MCF 10A (cell line): Measurements from ENCODE around the gene GVQW3. TPM values are rescaled to one million over a fixed set of nuclear protein-coding genes. Genes with fewer than 3 reads are reported as not detected.

Experiments used
- BruUV-seq: library from RNA; stranded (reverse); fragments of 400-500 nt; replicated peaks from 2 replicates; lab custom pipeline; 2021; lab: Mats Ljungman, UMichigan
- CTCF ChIA-PET: fragments of 300-600 bp; sonication (Branson Sonifier 250); formaldehyde crosslinking; extraction: SDS; loops from one replicate; lab custom pipeline; 2021; ENCODE audit warnings: antibody characterized with exemption, inconsistent platforms; lab: Yijun Ruan, JAX
- POLR2A ChIA-PET: fragments of 300-600, 350-650 bp; sonication (Branson Sonifier 250); formaldehyde crosslinking; extraction: SDS; loops from one replicate; lab custom pipeline; 2020; ENCODE audit warnings: antibody characterized with exemption, inconsistent platforms; lab: Yijun Ruan, JAX
- DNase-seq: peaks from one replicate; pipeline ENCODE4 v3.0.0-alpha.2; 2018; ENCODE audit not compliant: unreplicated experiment
- H3K27ac Mint-ChIP-seq: one replicate; pipeline ENCODE4 v1.8.0; 2022; ENCODE audit warnings: mild to moderate bottlenecking, low read depth, mixed read lengths; ENCODE audit not compliant: unreplicated experiment
- H3K27me3 Mint-ChIP-seq: one replicate; pipeline ENCODE4 v1.8.0; 2022; ENCODE audit warnings: mixed read lengths; ENCODE audit not compliant: insufficient read depth, unreplicated experiment
- H3K36me3 Mint-ChIP-seq: one replicate; pipeline ENCODE4 v1.8.0; 2022; ENCODE audit warnings: mild to moderate bottlenecking, moderate library complexity, mixed read lengths; ENCODE audit not compliant: insufficient read depth, unreplicated experiment
- H3K4me1 Mint-ChIP-seq: one replicate; pipeline ENCODE4 v1.8.0; 2022; ENCODE audit warnings: mixed read lengths; ENCODE audit not compliant: insufficient read depth, unreplicated experiment
- H3K4me3 Mint-ChIP-seq: one replicate; pipeline ENCODE4 v1.8.0; 2022; ENCODE audit warnings: mild to moderate bottlenecking, moderate library complexity, mixed read lengths; ENCODE audit not compliant: unreplicated experiment
- H3K9me3 Mint-ChIP-seq: one replicate; pipeline ENCODE4 v1.8.0; 2022; ENCODE audit warnings: mixed read lengths; ENCODE audit not compliant: unreplicated experiment
- intact Hi-C: fragments of 100-400 bp; cut with micrococcal nuclease; formaldehyde crosslinking; loops from 2 replicates; pipeline ENCODE4 v1.14.1; 2022
- total RNA-seq: library from RNA; stranded (reverse); gene quantifications from 2 replicates; pipeline ENCODE4 v1.2.3, GENCODE V29; 2022
- TF ChIP-seq, protein P1 (sequence below): fragments of 200-600 bp; IDR thresholded peaks from one replicate; pipeline ENCODE4 v1.8.0; 2022; ENCODE audit warnings: antibody characterized with exemption, mild to moderate bottlenecking; ENCODE audit not compliant: unreplicated experiment

GVQW3 gene
- total RNA-seq, 1 experiment from 2014 or later: 1.5 TPM

DNA sequence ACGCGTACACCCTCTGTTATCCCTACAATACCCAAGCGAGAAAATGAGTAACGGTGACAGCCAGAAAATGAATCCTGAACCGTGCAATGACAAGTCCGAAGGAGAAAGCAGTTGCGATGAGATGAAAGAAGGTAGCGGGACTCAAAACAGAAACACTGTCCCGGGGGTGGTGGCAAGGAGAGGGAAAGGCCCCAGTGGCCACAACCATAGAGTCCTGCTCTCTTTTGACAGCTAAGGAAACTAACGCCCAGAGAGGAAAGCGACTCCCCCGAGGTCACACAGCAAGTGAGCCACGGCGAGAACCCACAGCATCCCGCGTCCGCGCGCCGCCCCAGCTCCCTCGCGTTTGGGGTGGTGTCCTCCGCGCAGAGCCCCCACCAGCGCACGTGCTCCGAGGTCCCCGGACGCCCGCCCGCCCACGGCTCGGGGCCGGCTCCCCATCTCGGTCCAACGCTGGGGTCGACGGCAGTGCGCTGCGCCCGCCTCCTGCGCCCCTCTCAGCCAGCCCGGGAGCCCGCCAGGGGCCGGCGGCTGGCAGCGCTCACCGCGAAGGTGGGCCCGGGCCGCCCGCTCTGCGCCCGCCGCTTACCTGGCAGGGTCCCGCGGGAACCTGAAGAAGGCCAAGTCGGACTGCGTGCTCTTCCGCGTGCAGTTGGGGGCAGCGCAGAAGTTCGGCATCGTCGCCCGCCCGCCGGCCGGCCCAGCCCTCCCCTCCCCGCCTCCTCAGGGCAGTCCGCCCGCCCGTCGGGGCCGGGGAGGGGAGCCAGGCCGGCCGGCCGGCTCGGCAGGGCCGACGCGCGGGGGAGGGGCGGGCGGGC, 755 bp upstream of the GVQW3 start:
- intact Hi-C loops: loop anchor here (2.0 kb wide), 2 partner anchors 64 to 300 kb away; partner anchors contain the start of gene EMSY
- DNase-seq: peak; percentile 21
- TF ChIP-seq, protein P1, sequence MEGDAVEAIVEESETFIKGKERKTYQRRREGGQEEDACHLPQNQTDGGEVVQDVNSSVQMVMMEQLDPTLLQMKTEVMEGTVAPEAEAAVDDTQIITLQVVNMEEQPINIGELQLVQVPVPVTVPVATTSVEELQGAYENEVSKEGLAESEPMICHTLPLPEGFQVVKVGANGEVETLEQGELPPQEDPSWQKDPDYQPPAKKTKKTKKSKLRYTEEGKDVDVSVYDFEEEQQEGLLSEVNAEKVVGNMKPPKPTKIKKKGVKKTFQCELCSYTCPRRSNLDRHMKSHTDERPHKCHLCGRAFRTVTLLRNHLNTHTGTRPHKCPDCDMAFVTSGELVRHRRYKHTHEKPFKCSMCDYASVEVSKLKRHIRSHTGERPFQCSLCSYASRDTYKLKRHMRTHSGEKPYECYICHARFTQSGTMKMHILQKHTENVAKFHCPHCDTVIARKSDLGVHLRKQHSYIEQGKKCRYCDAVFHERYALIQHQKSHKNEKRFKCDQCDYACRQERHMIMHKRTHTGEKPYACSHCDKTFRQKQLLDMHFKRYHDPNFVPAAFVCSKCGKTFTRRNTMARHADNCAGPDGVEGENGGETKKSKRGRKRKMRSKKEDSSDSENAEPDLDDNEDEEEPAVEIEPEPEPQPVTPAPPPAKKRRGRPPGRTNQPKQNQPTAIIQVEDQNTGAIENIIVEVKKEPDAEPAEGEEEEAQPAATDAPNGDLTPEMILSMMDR: no peak
- H3K4me1 Mint-ChIP-seq: peaks cover 44% of the 10 kb centered on the region
- BruUV-seq: no TSS peak
- ChIA-PET POLR2A (interaction anchor here (1.0 to 3.5 kb wide), 5 partner anchors 9 to 64 kb away, joined by 3 to 33 read pairs (median 4); partner anchors contain the start of gene EMSY), CTCF (interaction anchor here (0.7 kb wide), 1 partner anchor 164 kb away, joined by 3 read pairs; no protein-coding TSS in a partner anchor)
- H3K27me3 Mint-ChIP-seq: no peaks in the 10 kb centered on the region
- peak overlapping the region; percentile 93 for H3K4me3 Mint-ChIP-seq
- peaks cover 8% of the 10 kb centered on the region for H3K36me3 Mint-ChIP-seq
- H3K9me3 Mint-ChIP-seq: no peaks in the 10 kb centered on the region
- peak overlapping the region; percentile 54 for H3K27ac Mint-ChIP-seq

DNA sequence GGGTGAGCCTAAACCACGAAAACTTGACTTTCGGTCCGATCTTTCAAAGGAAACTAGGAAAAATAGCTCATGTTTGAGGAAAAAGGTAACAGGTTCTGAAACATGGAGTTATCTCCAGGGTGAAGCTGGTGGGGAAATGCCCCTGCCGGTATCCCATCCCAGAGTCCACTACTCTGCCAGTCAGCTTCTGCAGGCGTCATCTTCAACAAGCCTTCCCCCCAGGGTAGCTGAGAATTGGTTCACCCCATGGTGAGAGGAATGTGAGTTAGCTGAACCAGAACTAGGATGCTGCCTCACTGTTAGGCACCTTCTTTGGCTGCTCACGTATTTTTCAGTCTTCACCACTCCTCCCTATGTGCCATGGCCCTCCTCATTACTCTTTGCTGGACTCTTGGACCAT, 1.1 kb downstream of the GVQW3 start:
- ChIA-PET CTCF (interaction anchor here (0.6 to 1.7 kb wide), 2 partner anchors 68 to 174 kb away, joined by 4 to 7 read pairs; no protein-coding TSS in a partner anchor), POLR2A (interaction anchor here (0.9 to 3.5 kb wide), 9 partner anchors 8 to 66 kb away, joined by 3 to 33 read pairs (median 4); partner anchors contain the start of gene EMSY)
- TF ChIP-seq, protein P1: no peak
- Mint-ChIP-seq H3K4me1 (peaks cover 29% of the 10 kb centered on the region), H3K36me3 (peaks cover 8% of the 10 kb centered on the region), H3K27ac (no peak overlapping the region), H3K4me3 (peak overlapping the region; percentile 93), H3K27me3 (no peaks in the 10 kb centered on the region), H3K9me3 (no peaks in the 10 kb centered on the region)
- no TSS peak for BruUV-seq
- intact Hi-C loops: no loop called here
- DNase-seq: no peak

DNA sequence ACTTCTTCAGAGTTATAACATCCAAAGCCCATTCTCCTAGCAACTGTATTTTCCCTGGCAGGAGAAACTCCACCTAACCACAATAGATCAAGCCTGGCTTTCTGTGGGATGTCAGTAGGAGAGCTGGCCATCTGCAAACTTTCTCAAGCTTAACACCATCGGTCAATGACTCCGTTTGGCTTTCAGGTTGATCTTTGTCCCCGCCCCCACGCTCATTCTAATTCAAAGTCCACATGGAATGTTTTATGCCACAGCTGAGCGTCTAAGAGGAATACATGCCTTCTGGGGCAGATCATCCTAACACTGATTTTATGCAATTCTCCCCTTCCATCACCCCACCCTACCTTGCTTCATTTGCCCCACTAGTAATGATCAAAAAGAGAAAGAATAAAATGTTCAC, 4.8 kb downstream of the GVQW3 start:
- Mint-ChIP-seq H3K27ac (no peak overlapping the region), H3K27me3 (no peaks in the 10 kb centered on the region), H3K36me3 (peaks cover 8% of the 10 kb centered on the region), H3K9me3 (no peaks in the 10 kb centered on the region), H3K4me3 (no peak overlapping the region), H3K4me1 (peaks cover 13% of the 10 kb centered on the region)
- ChIA-PET CTCF (interaction anchor here (0.6 kb wide), 1 partner anchor 416 kb away, joined by 4 read pairs; no protein-coding TSS in a partner anchor), POLR2A (no interaction called here)
- TF ChIP-seq, protein P1: no peak
- DNase-seq: no peak
- no TSS peak for BruUV-seq
- intact Hi-C loops: no loop called here

DNA sequence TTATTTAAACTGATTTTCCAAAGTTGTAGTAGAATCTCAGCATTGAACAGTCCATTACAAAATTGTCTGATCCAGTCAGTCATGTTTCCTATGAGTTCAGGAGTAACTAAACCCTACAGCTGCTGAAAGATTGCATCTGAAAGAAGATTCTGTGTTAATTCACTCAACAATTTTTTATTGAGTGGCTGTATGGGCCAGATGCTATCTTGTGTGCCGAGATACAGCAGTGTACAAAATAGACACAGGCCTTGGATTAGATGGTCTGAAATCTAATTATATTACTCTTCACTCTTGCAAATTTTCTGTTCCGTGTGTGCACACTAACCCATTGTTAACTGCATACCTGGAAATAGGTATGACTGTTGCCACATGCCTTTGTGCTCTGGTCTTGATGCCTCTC, 7.3 kb downstream of the GVQW3 start:
- Mint-ChIP-seq H3K27ac (no peak overlapping the region), H3K4me1 (no peaks in the 10 kb centered on the region), H3K27me3 (no peaks in the 10 kb centered on the region), H3K36me3 (no peaks in the 10 kb centered on the region), H3K4me3 (no peak overlapping the region), H3K9me3 (no peaks in the 10 kb centered on the region)
- no TSS peak for BruUV-seq
- ChIA-PET CTCF (interaction anchor here (0.6 kb wide), 1 partner anchor 42 kb away, joined by 3 read pairs; no protein-coding TSS in a partner anchor), POLR2A (interaction anchor here (0.7 kb wide), 1 partner anchor 118 kb away, joined by 3 read pairs; no protein-coding TSS in a partner anchor)
- TF ChIP-seq, protein P1: no peak
- intact Hi-C loops: no loop called here
- DNase-seq: no peak
